Measurements from ENCODE around the gene KCND3. TPM values are rescaled to one million over a fixed set of nuclear protein-coding genes. Genes with fewer than 3 reads are reported as not detected.

The KCND3 gene
- total and polyA plus RNA-seq, 2 experiments from 2014 or later: 0.10 to 0.18 TPM

GRCh38 chr1:111827946-111828345, 161.5 kb downstream of the KCND3 start (continued):
- no peak for TF ChIP-seq ZNF462 (CRISPR knock-in tag; IDR thresholded peaks at IDR 0.05)
- TF ChIP-seq STAT1 (IDR thresholded peaks at IDR 0.05; ENCODE audit: unreplicated experiment): no peak
- no peak for TF ChIP-seq CREB1 (CRISPR knock-in tag; IDR thresholded peaks at IDR 0.05; ENCODE audit: low read depth)
- TF ChIP-seq EZH2phosphoT487 (IDR thresholded peaks at IDR 0.05; ENCODE audit: unreplicated experiment): no peak
- no peak for TF ChIP-seq NANOG (IDR thresholded peaks at IDR 0.05; ENCODE audit: borderline replicate concordance)
- TF ChIP-seq ZNF331 (CRISPR knock-in tag; IDR thresholded peaks at IDR 0.05; ENCODE audit: low read depth): no peak
- TF ChIP-seq CTCF (conservative IDR thresholded peaks at IDR 0.05; ENCODE audit: low read depth in 2 of 2): no peak

- Histone ChIP-seq H3K4me1 (ENCODE audit: insufficient read depth) (no peaks in the 10 kb centered on the region), H3K27me3 (ENCODE audit: insufficient read depth) (no peaks in the 10 kb centered on the region)
- H3K27me3 Mint-ChIP-seq (ENCODE audit: insufficient read depth, low read depth, poor library complexity): no peaks in the 10 kb centered on the region
- no peak for TF ChIP-seq CREB1 (CRISPR knock-in tag; IDR thresholded peaks at IDR 0.05; ENCODE audit: low read depth)
- TF ChIP-seq ZNF331 (CRISPR knock-in tag; IDR thresholded peaks at IDR 0.05; ENCODE audit: low read depth): no peak
- no peak for TF ChIP-seq EZH2 (IDR thresholded peaks at IDR 0.05; ENCODE audit: low read depth, unreplicated experiment)
- no peak for TF ChIP-seq JUNB (IDR thresholded peaks at IDR 0.05; ENCODE audit: unreplicated experiment)
- TF ChIP-seq POLR2AphosphoS5 (IDR thresholded peaks at IDR 0.05; ENCODE audit: low read depth): no peak
- no peak for TF ChIP-seq EZH2phosphoT487 (IDR thresholded peaks at IDR 0.05; ENCODE audit: unreplicated experiment)
- TF ChIP-seq REST (IDR thresholded peaks at IDR 0.05; ENCODE audit: unreplicated experiment): no peak
These were observed 163.2 kb downstream of the KCND3 start for GRCh38 chr1:111826278-111826677.

More at GRCh38 chr1:111826278-111826677, 163.2 kb downstream of the KCND3 start:
- Mint-ChIP-seq H3K9me3 (no peaks in the 10 kb centered on the region), H3K4me1 (peaks cover 2% of the 10 kb centered on the region; the same call in 1 of the 3 replicates), H3K27ac (no peak overlapping the region), H3K4me3 (no peak overlapping the region), H3K36me3 (ENCODE audit: low read depth) (no peaks in the 10 kb centered on the region)
- Histone ChIP-seq H2AFZ (no peak overlapping the region), H3K27ac (ENCODE audit: low read depth) (no peak overlapping the region), H4K20me1 (replicated peaks; ENCODE audit: insufficient read depth) (no peaks in the 10 kb centered on the region), H3K4me2 (no peak overlapping the region), H3K79me2 (replicated peaks; ENCODE audit: insufficient read depth) (no peaks in the 10 kb centered on the region), H3K9me2 (ENCODE audit: insufficient read depth) (0 out of 2 replicates have a peak, but pooled peaks cover 2% of the 10 kb centered on the region), H3F3A (replicated peaks; ENCODE audit: low read depth) (no peaks in the 10 kb centered on the region), H3K36me3 (ENCODE audit: insufficient read depth) (no peaks in the 10 kb centered on the region), H3K4me3 (no peak overlapping the region)
- ATAC-seq (no peak), DNase-seq (ENCODE audit: low spot score) (no peak)
